HepG2 (cell line): ENCODE data around the gene KLF15. TPM values are rescaled to one million over a fixed set of nuclear protein-coding genes. Genes with fewer than 3 reads are reported as not detected.

ENCODE experiments used
- ATAC-seq: fragments of 200-7000 bp; cut with Tn5 transposase; 3 replicates; pipeline ENCODE4 v1.9.1; 2020; ENCODE audit warnings: mild to moderate bottlenecking, moderate library complexity
- BruUV-seq: library from RNA; stranded (reverse); fragments of 400-500 nt; replicated peaks from 2 replicates; lab custom pipeline; 2021; lab: Mats Ljungman, UMichigan
- CTCF ChIA-PET: fragments of 300-600 bp; formaldehyde crosslinking; extraction: SDS; loops from one replicate; lab custom pipeline; 2021; ENCODE audit warnings: low total read pairs, inconsistent platforms, low intra/inter-chr PET ratio; lab: Yijun Ruan, JAX
- POLR2A ChIA-PET: fragments of 350-600 bp; sonication (Branson Sonifier 250); formaldehyde crosslinking; loops from one replicate; lab custom pipeline; 2020; ENCODE audit warnings: antibody characterized with exemption, inconsistent platforms; lab: Yijun Ruan, JAX
- DNase-seq: peaks from one replicate; pipeline ENCODE4 v3.0.0-alpha.2; 2015; ENCODE audit warnings: low spot score
- FAIRE-seq: peaks from 3 replicates; lab custom pipeline; 2011; peaks lifted over from hg19 to GRCh38; lab: Jason Lieb, UNC
- H2AFZ ChIP-seq: one replicate; pipeline ENCODE4 v1.6.1; 2011; ENCODE audit warnings: low read length, inconsistent platforms
- H3K27ac ChIP-seq: fragments of 300-600 bp; 3 replicates; pipeline ENCODE4 v1.8.0; 2011; ENCODE audit warnings: mixed run types, mild to moderate bottlenecking, mixed read lengths, low read length, inconsistent platforms; ENCODE audit not compliant: insufficient read depth; ENCODE audit errors: extremely low read length
- H3K27me3 ChIP-seq, 2 experiments: fragments of 200-600 bp in 1 of 2; 2 replicates in 1 of 2; 3 replicates in 1 of 2; pipeline versions ENCODE4 v1.6.0 to v1.8.0; 2011; ENCODE audit warnings: low read length in 2 of 2, mild to moderate bottlenecking in 2 of 2, moderate library complexity in 2 of 2, inconsistent platforms in 1 of 2; ENCODE audit not compliant: insufficient read depth in 2 of 2, control insufficient read depth in 1 of 2
- H3K36me3 ChIP-seq, 2 experiments: fragments of 200-600 bp in 1 of 2; replicated peaks in 1 of 2; 2 replicates in 1 of 2; 3 replicates in 1 of 2; pipeline versions ENCODE4 v1.5.1 to v1.8.0; 2011; ENCODE audit warnings: low read length in 2 of 2, inconsistent platforms in 1 of 2; ENCODE audit not compliant: insufficient read depth in 2 of 2, control insufficient read depth in 1 of 2
- H3K4me1 ChIP-seq: 2 replicates; pipeline ENCODE4 v1.5.1; 2012; ENCODE audit warnings: low read length, inconsistent platforms; ENCODE audit not compliant: insufficient read depth
- H3K4me2 ChIP-seq: 2 replicates; pipeline ENCODE4 v1.6.0; 2011; ENCODE audit warnings: low read depth, low read length, inconsistent platforms
- H3K4me3 ChIP-seq, 3 experiments: fragments of 200-600 bp in 1 of 3; sonication (generic), shearing (Covaris generic) in 1 of 3; replicated peaks in 1 of 3; 2 replicates each; pipeline ENCODE4 v1.5.1; 2011 to 2016; ENCODE audit warnings: low read length in 3 of 3, inconsistent platforms in 2 of 3, low read depth in 2 of 3, mild to moderate bottlenecking in 2 of 3, control low read depth in 1 of 3, mixed read lengths in 1 of 3; ENCODE audit not compliant: insufficient read depth in 1 of 3
- H3K79me2 ChIP-seq: one replicate; pipeline ENCODE4 v1.6.1; 2011; ENCODE audit warnings: low read length, inconsistent platforms; ENCODE audit not compliant: insufficient read depth
- H3K9ac ChIP-seq: 2 replicates; pipeline ENCODE4 v1.6.0; 2011; ENCODE audit warnings: mild to moderate bottlenecking, low read depth, low read length, inconsistent platforms; ENCODE audit not compliant: insufficient read depth
- H3K9me3 ChIP-seq: 2 replicates; pipeline ENCODE4 v1.5.1; 2012; ENCODE audit warnings: mild to moderate bottlenecking, low read length
- H4K20me1 ChIP-seq: 2 replicates; pipeline ENCODE4 v1.6.0; 2011; ENCODE audit warnings: inconsistent platforms, mild to moderate bottlenecking, low read length, moderate library complexity; ENCODE audit not compliant: insufficient read depth
- GATA4 ChIP-seq: sonication (generic); IDR thresholded peaks from 2 replicates; pipeline ENCODE4 v1.6.1; 2016; ENCODE audit warnings: antibody characterized with exemption, low read depth, borderline replicate concordance
- GLI4 ChIP-seq: sonication (generic); formaldehyde crosslinking; IDR thresholded peaks from 2 replicates; pipeline ENCODE4 v1.5.1; 2020; ENCODE audit warnings: missing genetic modification reagents, mild to moderate bottlenecking, moderate library complexity, borderline replicate concordance
- MBNL3 ChIP-seq: fragments of 250-450 bp; sonication (Bioruptor Pico); conservative IDR thresholded peaks from 2 replicates; pipeline ENCODE4 v1.8.0; 2022; ENCODE audit warnings: mild to moderate bottlenecking, inconsistent platforms
- SP140L ChIP-seq: sonication (generic); formaldehyde crosslinking; IDR thresholded peaks from 2 replicates; pipeline ENCODE4 v1.4.0; 2020; ENCODE audit warnings: missing genetic modification reagents, borderline replicate concordance
- TRAFD1 ChIP-seq: sonication (generic); formaldehyde crosslinking; IDR thresholded peaks from 2 replicates; pipeline ENCODE4 v1.5.1; 2020; ENCODE audit warnings: missing genetic modification reagents, mild to moderate bottlenecking, borderline replicate concordance
- XBP1 ChIP-seq: sonication (generic); formaldehyde crosslinking; IDR thresholded peaks from 2 replicates; pipeline ENCODE4 v1.5.0; 2020; ENCODE audit warnings: missing genetic modification reagents
- ZNF501 ChIP-seq: sonication (generic); formaldehyde crosslinking; IDR thresholded peaks from 2 replicates; pipeline ENCODE4 v1.5.1; 2020; ENCODE audit warnings: mild to moderate bottlenecking, moderate library complexity, missing genetic modification reagents
- ZNF720 ChIP-seq: sonication (generic); formaldehyde crosslinking; IDR thresholded peaks from 2 replicates; pipeline ENCODE4 v1.4.0; 2020; ENCODE audit warnings: missing genetic modification reagents
- WGBS: methylation state at CpG from one replicate; pipeline ENCODE4 v1.1.6; 2017; ENCODE audit warnings: low lambda C conversion rate; 5-methylcytosine and 5-hydroxymethylcytosine counted together
- in situ Hi-C: cut with HindIII; loops from 2 replicates; pipeline ENCODE4 v1.10.0; 2017; ENCODE audit warnings: low pct_unique_long_range_greater_than_20kb; ENCODE audit not compliant: extremely low pct_ligation_motif_present
- intact Hi-C: fragments of 100-400 bp; cut with micrococcal nuclease; formaldehyde crosslinking; loops from one replicate; pipeline ENCODE4 v1.10.0; 2022; ENCODE audit not compliant: unreplicated experiment
- polyA plus RNA-seq, 8 experiments: library from polyadenylated mRNA; depleted of rRNA in 3 of 8; stranded (reverse) in 7 of 8; unstranded in 1 of 8; fragments of >200 nt; fragmentation: Illumina TruSeq in 4 of 8; extraction: Trizol in 4 of 8; gene quantifications; 2 replicates each; pipeline versions ENCODE4 v1.2.1 to v1.2.3, GENCODE V29; 2011 to 2016; ENCODE audit warnings: low read depth in 4 of 8, missing spikeins in 1 of 8, mixed read lengths in 1 of 8; ENCODE audit not compliant: insufficient read depth in 1 of 8
- total RNA-seq, 5 experiments: library from RNA; depleted of rRNA; stranded (reverse); fragments of >200 nt; fragmentation: Illumina TruSeq; extraction: Trizol; gene quantifications; 2 replicates each; pipeline ENCODE4 v1.2.3, GENCODE V29; 2016; ENCODE audit warnings: low read depth in 1 of 5

Gene KLF15
- total and polyA plus RNA-seq, 2 of the 13 experiments (the other 11 are each of a cell fraction or from before 2014, with no cell fraction given), result 7.1 to 7.8 TPM

- ATAC-seq (no peak), DNase-seq (no peak), FAIRE-seq (no peak)
- H4K20me1 ChIP-seq, result no peaks in the 10 kb centered on the region
- H2AFZ ChIP-seq, result no peak overlapping the region
- no peaks in the 10 kb centered on the region for H3K36me3 ChIP-seq
- H3K9ac ChIP-seq, result no peak overlapping the region
- H3K4me1 ChIP-seq, result peaks cover 14% of the 10 kb centered on the region
- in situ Hi-C loops (no loop called here), intact Hi-C loops (no loop called here)
- CTCF ChIA-PET, result no interaction called here
- H3K4me3 ChIP-seq, result no peak overlapping the region
- H3K27me3 ChIP-seq, result no peaks in the 10 kb centered on the region; a peak in 2 of 5 replicates
- no peaks in the 10 kb centered on the region for H3K79me2 ChIP-seq
- TF ChIP-seq XBP1 (no peak), TRAFD1 (CRISPR knock-in tag) (no peak)
- BruUV-seq, result no TSS peak
- no peak overlapping the region for H3K27ac ChIP-seq
- POLR2A ChIA-PET, result no interaction called here
- no peak overlapping the region for H3K4me2 ChIP-seq
- peaks cover 8% of the 10 kb centered on the region for H3K9me3 ChIP-seq
Measured at GRCh38 chr3:126305427-126305826, 51.8 kb downstream of the KLF15 start.

GRCh38 chr3:126304704-126305103 lies 52.5 kb downstream of the KLF15 start:
- Histone ChIP-seq H2AFZ (no peak overlapping the region), H3K4me2 (no peak overlapping the region), H3K27me3 (no peaks in the 10 kb centered on the region; a peak in 2 of 5 replicates), H3K4me3 (no peak overlapping the region), H4K20me1 (no peaks in the 10 kb centered on the region), H3K9me3 (peaks cover 8% of the 10 kb centered on the region), H3K9ac (no peak overlapping the region)
- BruUV-seq, result no TSS peak
- ChIA-PET CTCF (no interaction called here), POLR2A (no interaction called here)
- FAIRE-seq (no peak), DNase-seq (no peak)
- intact Hi-C loops, result no loop called here
- TF ChIP-seq GLI4 (no peak), ZNF720 (CRISPR knock-in tag) (no peak), ZNF501 (CRISPR knock-in tag) (no peak), GATA4 (no peak), MBNL3 (CRISPR knock-in tag) (no peak), SP140L (CRISPR knock-in tag) (no peak)
- TF ChIP-seq, all 625 proteins: peak for 0
- 6% methylated on average over 3 of the region's 3 CpGs for WGBS
- H3K4me1 ChIP-seq, result peaks cover 21% of the 10 kb centered on the region
- no peaks in the 10 kb centered on the region for H3K79me2 ChIP-seq
- no peaks in the 10 kb centered on the region for H3K36me3 ChIP-seq
- in situ Hi-C loops, result no loop called here
- ATAC-seq, result no peak
- H3K27ac ChIP-seq, result no peak overlapping the region
